Hematopoietic multipotent progenitor cell treated with erythropoietin and hydrocortisone succinate and interleukin-3 and kit ligand, for 15 days (in vitro differentiated cells): ENCODE results near the gene BEST3.
A peak's percentile ranks its signal among the peaks of the same experiment; 100 is the strongest.
"Not testable (repeated sequence)": the region's sequence is repeated elsewhere in the genome, so short reads cannot be mapped to it uniquely, and the experiment has no call there.

Experiments
- DNase-seq: peaks from one replicate; pipeline ENCODE4 v3.0.0-alpha.2; 2015; ENCODE audit warnings: low spot score

BEST3 gene

GRCh38 chr12:69648476-69648875 is 50.6 kb downstream of the BEST3 start:
- no peak for DNase-seq

- DNase-seq: no peak
Observed at GRCh38 chr12:69647178-69647577, 51.9 kb downstream of the BEST3 start.

DNA sequence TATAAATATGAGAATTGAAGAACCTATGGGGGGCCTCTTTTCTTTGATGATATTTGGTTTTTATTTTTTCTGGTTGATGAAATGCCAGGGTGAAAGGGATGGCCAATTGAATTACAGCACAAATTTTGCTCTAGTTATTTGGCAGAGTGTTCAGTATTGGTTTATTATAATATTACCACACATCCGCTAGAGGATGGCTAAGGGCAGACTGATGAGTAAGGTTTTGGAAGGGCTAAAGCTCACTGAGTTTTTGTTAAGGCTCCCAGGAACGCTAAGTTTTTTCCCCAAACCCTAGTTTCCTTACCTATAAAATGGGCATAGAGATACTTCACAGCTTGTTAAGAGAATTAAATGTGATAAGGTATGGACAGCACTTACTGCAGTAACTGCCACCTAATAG is 54.1 kb downstream of the BEST3 start:
- DNase-seq: no peak

- no peak for DNase-seq
Observed at GRCh38 chr12:69644511-69644910, 54.6 kb downstream of the BEST3 start.

- DNase-seq: no peak
Observed at GRCh38 chr12:69642531-69642930, 56.6 kb downstream of the BEST3 start.

DNA sequence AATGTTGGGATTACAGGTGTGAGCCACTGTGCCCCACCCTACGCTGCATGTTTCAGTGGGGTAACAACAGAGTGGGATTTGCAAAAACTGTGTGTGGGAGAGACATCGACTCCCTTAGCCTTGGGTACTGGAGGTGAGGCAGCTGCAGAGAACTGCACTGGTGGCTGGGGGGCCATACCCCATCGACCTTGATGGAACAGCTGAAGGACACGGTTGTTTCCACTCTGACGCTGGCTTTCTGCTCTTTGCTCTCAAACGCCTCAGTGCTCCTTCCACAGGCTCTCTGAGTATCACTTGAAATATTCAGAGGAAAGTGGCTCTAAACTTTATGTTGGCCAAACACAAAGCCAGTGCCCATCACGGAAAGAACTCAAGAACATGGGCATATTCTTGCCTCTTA is 57.6 kb downstream of the BEST3 start:
- no peak for DNase-seq

- peak; percentile 86 for DNase-seq
Observed at GRCh38 chr12:69639400-69640016, 59.6 kb downstream of the BEST3 start.

GRCh38 chr12:69633061-69633460 is 66.0 kb downstream of the BEST3 start:
- DNase-seq: peak; percentile 60

- peak; percentile 41 for DNase-seq
Observed at GRCh38 chr12:69630191-69630590, 68.9 kb downstream of the BEST3 start.

DNA sequence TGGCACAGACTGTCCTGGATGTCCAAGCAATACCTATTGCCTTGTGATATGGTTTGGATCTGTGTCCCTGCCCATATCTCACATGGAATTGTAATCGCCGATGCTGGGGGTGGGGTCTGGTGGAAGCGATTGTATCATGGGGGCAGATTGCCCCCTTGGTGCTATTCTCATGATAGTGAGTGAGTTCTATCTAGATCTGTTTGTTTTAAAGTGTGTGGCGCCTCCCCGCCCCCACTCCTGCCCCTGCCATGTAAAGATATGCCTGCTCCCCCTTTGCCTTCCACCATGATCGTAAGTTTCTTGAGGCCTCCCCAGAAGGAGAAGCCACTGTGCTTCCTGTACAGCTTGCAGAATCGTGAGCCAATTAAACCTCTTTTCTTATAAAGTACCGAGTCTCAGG is 71.6 kb downstream of the BEST3 start:
- DNase-seq: no peak

GRCh38 chr12:69623970-69624369 is 75.1 kb downstream of the BEST3 start:
- DNase-seq: peak; percentile 99

- DNase-seq: no peak
Observed at GRCh38 chr12:69621551-69621950, 77.6 kb downstream of the BEST3 start.

- DNase-seq: no peak
Observed at GRCh38 chr12:69620921-69621320, 78.2 kb downstream of the BEST3 start.

DNA sequence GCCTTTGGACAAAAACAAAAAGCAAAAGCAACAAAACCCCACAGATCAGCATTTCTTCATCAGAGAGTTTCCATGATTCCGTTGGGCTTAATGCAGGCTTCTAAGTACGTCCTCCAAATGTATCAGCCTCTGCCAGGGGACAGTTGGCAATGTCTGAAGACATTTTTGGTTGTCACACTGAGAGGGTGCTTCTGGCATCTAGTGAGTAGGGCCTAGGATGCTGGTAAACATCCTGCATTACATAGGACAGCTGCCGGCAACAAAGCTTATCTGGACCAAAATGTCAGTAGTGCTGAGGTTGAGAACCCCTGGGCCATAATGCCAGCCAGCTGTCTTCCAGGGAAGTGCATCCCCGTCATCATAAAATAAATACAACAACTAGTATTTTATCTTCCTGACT is 79.0 kb downstream of the BEST3 start:
- DNase-seq: no peak

- no peak for DNase-seq
Observed at GRCh38 chr12:69619050-69619449, 80.1 kb downstream of the BEST3 start.

GRCh38 chr12:69616025-69616424 is 83.1 kb downstream of the BEST3 start:
- DNase-seq: no peak

DNA sequence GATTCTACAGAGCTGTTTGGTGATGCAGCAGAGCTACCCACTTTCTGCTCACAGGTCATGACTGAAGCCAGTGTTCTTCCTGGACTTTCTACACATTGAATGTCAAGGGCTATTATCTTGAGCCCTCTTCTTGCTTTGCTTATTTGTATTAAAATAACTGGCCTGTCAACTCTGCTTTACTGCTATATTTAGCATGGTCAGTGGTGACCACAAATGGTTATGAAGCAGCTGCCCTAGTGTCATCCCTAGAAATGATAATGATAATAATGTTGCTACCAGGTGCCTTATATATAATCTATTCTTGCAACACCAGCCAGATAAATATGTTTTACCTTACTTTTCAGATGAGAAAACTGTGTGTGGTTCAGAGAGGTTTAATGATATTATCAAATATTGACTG is 85.8 kb downstream of the BEST3 start:
- no peak for DNase-seq

DNA sequence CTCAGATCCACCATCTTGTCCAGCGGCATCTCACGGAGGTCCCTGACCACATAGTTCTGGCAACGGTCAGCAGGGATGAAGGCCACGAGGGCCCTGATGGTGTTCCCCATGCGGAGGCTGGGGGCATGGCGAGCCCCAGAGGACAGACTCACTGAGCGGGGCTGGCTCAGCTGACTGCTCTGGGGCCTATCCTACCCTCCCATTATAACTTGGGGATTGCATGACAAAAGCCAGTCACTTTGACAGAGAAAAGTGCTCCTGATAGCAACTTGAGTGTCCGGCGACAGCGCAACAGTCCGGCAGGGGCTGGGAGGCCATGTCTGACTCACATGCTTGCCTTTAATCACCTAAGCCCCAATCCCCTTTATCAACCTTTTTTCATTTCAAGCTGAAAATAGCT is 88.4 kb downstream of the BEST3 start, which contains the start of gene LRRC10:
Gene LRRC10 (minus strand): TSS at position 179 of the 400 bp plus-strand sequence. CDS start 69 bp downstream, at position 110.
- no peak for DNase-seq

GRCh38 chr12:69610126-69610525 is 89.0 kb downstream of the BEST3 start:
- DNase-seq: no peak

- DNase-seq: peak; percentile 83
Observed at GRCh38 chr12:69608114-69608513, 91.0 kb downstream of the BEST3 start.

DNA sequence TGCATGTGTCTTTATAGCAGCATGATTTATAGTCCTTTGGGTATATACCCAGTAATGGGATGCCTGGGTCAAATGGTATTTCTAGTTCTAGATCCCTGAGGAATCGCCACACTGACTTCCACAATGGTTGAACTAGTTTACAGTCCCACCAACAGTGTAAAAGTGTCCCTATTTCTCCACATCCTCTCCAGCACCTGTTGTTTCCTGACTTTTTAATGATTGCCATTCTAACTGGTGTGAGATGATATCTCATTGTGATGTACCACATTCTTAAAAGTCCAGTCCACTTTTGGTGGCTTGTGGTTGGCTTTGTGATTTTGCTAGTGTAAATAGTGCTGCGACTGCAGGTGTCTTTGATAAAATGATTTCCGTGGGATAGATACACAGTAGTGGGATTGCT is 94.8 kb downstream of the BEST3 start:
- DNase-seq: not testable (repeated sequence)
